Activated CD8-positive, alpha-beta memory T cell treated with anti-CD3 and anti-CD28 coated beads, Interleukin-2, amount 10 ng/mL, durations not matched to agents 7 days and 5 days (primary cell): ENCODE measurements around the gene TMEM151B. TPM values are rescaled to one million over a fixed set of nuclear protein-coding genes. Genes with fewer than 3 reads are reported as not detected.
"Not testable (repeated sequence)": the region's sequence is repeated elsewhere in the genome, so short reads cannot be mapped to it uniquely, and the experiment has no call there.

ENCODE experiments used
- ATAC-seq: fragments of 150-1000 bp; cut with Tn5 transposase; one replicate; pipeline ENCODE4 v1.10.0; 2021; ENCODE audit warnings: moderate library complexity
- CTCF ChIA-PET: fragments of 350-600 bp; sonication (Branson Sonifier 250); formaldehyde crosslinking; loops from one replicate; lab custom pipeline; 2021; ENCODE audit warnings: antibody characterized with exemption; lab: Charles Lee
- DNase-seq: peaks from one replicate; pipeline ENCODE4 v3.0.0-alpha.2; 2020
- H3K27ac Mint-ChIP-seq: one replicate; pipeline ENCODE4 v1.8.0; 2021; ENCODE audit warnings: mild to moderate bottlenecking, mixed read lengths
- H3K27me3 Mint-ChIP-seq: one replicate; pipeline ENCODE4 v1.8.0; 2021; ENCODE audit warnings: mixed read lengths
- H3K36me3 Mint-ChIP-seq: one replicate; pipeline ENCODE4 v1.8.0; 2021; ENCODE audit warnings: mild to moderate bottlenecking, mixed read lengths
- H3K4me1 Mint-ChIP-seq: one replicate; pipeline ENCODE4 v1.8.0; 2021; ENCODE audit warnings: mixed read lengths
- H3K4me3 Mint-ChIP-seq: one replicate; pipeline ENCODE4 v1.8.0; 2021; ENCODE audit warnings: mild to moderate bottlenecking, moderate library complexity, mixed read lengths
- H3K9me3 Mint-ChIP-seq: one replicate; pipeline ENCODE4 v1.8.0; 2022; ENCODE audit warnings: low read depth, mixed read lengths
- total RNA-seq, 2 experiments: library from RNA; stranded (reverse); gene quantifications; one replicate each; pipeline ENCODE4 v1.2.3, GENCODE V29; 2021

The TMEM151B gene
- total RNA-seq, 2 experiments from 2014 or later: 0.06 TPM; not detected in 1

DNA sequence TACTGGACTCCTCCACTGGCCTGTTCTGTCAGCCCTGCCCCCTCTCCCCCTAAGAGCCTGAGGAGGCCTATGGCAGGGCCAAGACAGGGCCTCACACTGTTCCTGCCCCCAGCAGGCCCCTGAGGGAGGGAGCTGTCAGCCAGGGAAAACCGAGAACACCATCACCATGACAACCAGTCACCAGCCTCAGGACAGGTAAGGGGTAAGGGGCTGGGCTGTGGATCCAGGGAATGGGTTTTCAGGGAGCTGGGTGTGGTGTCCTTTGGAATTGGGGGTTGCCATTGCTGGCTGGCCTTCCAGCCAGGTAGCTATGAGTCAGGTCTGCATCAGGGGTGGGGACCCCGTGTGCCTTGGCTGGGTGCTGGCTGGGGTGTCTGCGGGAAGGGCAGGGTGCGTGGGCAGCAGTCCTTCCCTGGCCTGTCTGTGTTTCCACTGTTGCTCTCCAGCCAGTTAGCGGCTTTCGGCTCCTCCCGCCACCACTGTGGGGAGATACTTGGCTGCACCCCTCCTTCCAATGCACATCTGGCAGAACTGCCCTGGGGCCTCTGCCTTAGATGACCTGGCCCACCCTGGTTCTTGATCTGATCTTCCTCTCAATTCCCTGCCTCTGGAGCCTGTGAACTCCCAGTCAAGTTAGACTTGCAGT, 43.0 kb upstream of the TMEM151B start:
- Mint-ChIP-seq H3K9me3 (no peaks in the 10 kb centered on the region), H3K27ac (no peak overlapping the region), H3K4me3 (no peak overlapping the region), H3K4me1 (peaks cover 24% of the 10 kb centered on the region), H3K36me3 (no peaks in the 10 kb centered on the region), H3K27me3 (no peaks in the 10 kb centered on the region)
- DNase-seq (no peak), ATAC-seq (no peak)
- CTCF ChIA-PET: interaction anchor here (1.5 to 1.7 kb wide), 2 partner anchors 10 to 30 kb away, joined by 3 to 10 read pairs; no protein-coding TSS in a partner anchor

DNA sequence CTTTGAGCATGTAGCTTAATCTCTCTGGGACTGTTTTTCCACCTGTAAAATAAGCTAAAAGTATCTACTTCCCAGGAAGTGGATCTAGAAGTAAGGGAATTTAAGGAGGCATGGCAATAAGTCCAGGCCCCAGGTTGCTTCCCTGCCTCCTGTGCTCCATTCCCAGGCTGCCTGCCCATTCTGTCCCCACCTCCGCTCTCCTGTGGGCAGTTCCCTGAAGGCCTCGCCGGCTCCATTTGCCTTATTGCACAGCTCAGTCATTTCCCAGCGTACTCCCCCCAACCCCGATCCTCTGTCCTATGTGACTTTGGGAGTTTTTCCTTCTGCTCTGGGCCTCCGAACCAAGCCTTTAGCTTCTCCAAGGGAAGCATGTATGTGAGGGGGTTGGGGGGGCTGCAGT, 42.2 kb upstream of the TMEM151B start:
- Mint-ChIP-seq H3K27ac (no peak overlapping the region), H3K4me3 (no peak overlapping the region), H3K4me1 (peaks cover 20% of the 10 kb centered on the region), H3K36me3 (no peaks in the 10 kb centered on the region), H3K9me3 (no peaks in the 10 kb centered on the region), H3K27me3 (no peaks in the 10 kb centered on the region)
- ATAC-seq (no peak), DNase-seq (no peak)
- CTCF ChIA-PET: interaction anchor here (0.8 to 1.7 kb wide), 3 partner anchors 9 to 29 kb away, joined by 3 to 10 read pairs (median 3); no protein-coding TSS in a partner anchor

DNA sequence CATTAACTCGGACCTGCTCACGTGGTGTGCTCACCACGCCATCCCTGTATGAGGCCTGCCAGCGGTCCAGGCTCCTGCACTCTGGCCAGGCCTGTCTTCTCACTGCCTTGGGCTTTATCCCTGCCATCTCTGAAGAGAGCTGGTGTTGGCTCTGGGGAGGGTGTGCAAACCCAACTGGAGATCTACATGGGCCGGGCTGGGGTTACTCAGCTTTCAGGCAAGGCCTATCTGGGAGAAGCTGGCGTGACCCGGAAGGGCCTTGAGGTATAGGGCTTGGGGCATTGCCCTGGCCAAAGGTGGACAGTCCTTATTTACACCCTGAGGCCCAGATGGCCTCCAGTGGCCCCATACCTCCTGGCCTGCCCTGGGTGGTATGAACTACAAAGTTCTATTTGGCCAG, 41.8 kb upstream of the TMEM151B start:
- peaks cover under 1% of the 10 kb centered on the region for H3K36me3 Mint-ChIP-seq
- H3K4me3 Mint-ChIP-seq: no peak overlapping the region
- no peak overlapping the region for H3K27ac Mint-ChIP-seq
- ATAC-seq: no peak
- no peaks in the 10 kb centered on the region for H3K9me3 Mint-ChIP-seq
- no peaks in the 10 kb centered on the region for H3K27me3 Mint-ChIP-seq
- CTCF ChIA-PET: interaction anchor here (0.8 to 1.7 kb wide), 3 partner anchors 8 to 28 kb away, joined by 3 to 10 read pairs (median 3); no protein-coding TSS in a partner anchor
- peaks cover 20% of the 10 kb centered on the region for H3K4me1 Mint-ChIP-seq
- DNase-seq: no peak

DNA sequence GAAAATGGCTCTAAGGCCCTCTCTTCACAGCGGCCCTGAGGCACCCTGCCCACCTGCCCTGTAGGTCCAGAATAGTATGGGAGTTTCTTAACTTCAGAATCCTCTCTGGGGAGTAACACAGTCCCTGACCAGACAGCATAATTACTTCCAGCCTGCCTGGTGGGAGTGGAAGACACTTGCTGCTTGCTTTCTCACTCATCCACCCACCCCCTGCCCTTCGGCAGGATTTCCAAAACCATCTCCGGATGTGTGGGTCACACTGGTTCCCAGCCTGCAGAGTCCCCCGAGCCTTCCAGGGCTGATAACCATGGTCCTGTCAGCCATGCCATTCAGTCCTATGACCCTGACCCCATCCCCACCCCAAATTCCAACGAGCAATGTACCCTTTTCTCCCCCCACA, 41.4 kb upstream of the TMEM151B start:
- H3K27ac Mint-ChIP-seq: no peak overlapping the region
- CTCF ChIA-PET: interaction anchor here (0.8 to 1.7 kb wide), 3 partner anchors 8 to 28 kb away, joined by 3 to 10 read pairs (median 3); no protein-coding TSS in a partner anchor

DNA sequence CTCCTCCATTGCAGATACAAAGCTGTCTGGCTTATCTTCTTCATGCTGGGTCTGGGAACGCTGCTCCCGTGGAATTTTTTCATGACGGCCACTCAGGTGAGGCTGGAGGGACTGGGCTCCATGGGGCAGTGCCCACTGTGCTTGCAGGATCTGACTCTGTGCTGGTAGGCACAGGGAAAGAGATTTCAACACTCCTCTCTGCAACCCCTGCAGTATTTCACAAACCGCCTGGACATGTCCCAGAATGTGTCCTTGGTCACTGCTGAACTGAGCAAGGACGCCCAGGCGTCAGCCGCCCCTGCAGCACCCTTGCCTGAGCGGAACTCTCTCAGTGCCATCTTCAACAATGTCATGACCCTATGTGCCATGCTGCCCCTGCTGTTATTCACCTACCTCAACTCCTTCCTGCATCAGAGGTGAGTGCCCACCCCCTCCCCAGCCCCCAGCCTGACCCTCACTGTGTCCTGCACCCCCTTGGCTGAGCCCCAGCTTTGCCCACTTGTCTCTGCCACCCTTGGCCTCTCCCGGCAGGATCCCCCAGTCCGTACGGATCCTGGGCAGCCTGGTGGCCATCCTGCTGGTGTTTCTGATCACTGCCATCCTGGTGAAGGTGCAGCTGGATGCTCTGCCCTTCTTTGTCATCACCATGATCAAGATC, 40.7 kb upstream of the TMEM151B start:
- H3K4me3 Mint-ChIP-seq: no peak overlapping the region
- DNase-seq: no peak
- no peaks in the 10 kb centered on the region for H3K27me3 Mint-ChIP-seq
- H3K4me1 Mint-ChIP-seq: peaks cover 17% of the 10 kb centered on the region
- ATAC-seq: no peak
- no peak overlapping the region for H3K27ac Mint-ChIP-seq
- CTCF ChIA-PET: interaction anchor here (1.0 to 1.5 kb wide), 2 partner anchors 8 to 9 kb away, joined by 3 read pairs; no protein-coding TSS in a partner anchor
- H3K36me3 Mint-ChIP-seq: peaks cover 3% of the 10 kb centered on the region
- no peaks in the 10 kb centered on the region for H3K9me3 Mint-ChIP-seq

More for the DNA sequence above, 41.4 kb upstream of the TMEM151B start:
- H3K4me3 Mint-ChIP-seq: no peak overlapping the region
- no peak for DNase-seq
- H3K27me3 Mint-ChIP-seq: no peaks in the 10 kb centered on the region
- H3K4me1 Mint-ChIP-seq: peaks cover 23% of the 10 kb centered on the region
- no peaks in the 10 kb centered on the region for H3K9me3 Mint-ChIP-seq
- H3K36me3 Mint-ChIP-seq: peaks cover 3% of the 10 kb centered on the region
- ATAC-seq: no peak

DNA sequence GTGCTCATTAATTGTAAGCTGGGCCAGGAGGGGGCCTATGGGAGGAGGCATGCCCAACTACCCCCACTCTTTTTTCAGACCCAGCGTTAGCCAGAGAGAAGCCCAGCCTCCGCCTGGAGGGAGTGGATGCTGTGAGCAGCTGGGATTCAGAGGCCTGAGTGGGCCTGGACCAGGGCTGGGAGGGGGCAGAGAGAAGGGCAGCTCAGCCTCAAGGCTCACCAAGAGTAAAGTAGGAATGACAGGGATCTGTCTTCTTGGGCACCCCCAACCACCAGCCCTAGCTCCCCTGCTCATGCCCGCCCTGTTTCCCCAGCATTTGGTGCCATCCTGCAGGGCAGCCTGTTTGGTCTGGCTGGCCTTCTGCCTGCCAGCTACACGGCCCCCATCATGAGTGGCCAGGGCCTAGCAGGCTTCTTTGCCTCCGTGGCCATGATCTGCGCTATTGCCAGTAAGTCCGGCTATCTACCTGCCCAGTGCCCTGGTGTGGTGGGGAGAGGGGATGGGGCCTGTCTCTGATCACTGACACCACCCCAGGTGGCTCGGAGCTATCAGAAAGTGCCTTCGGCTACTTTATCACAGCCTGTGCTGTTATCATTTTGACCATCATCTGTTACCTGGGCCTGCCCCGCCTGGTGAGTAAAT, 40.1 kb upstream of the TMEM151B start:
- ATAC-seq (no peak), DNase-seq (no peak)
- CTCF ChIA-PET: interaction anchor here (1.0 to 1.5 kb wide), 2 partner anchors 8 to 9 kb away, joined by 3 read pairs; no protein-coding TSS in a partner anchor
- peaks cover 3% of the 10 kb centered on the region for H3K36me3 Mint-ChIP-seq
- H3K4me3 Mint-ChIP-seq: no peak overlapping the region
- no peaks in the 10 kb centered on the region for H3K27me3 Mint-ChIP-seq
- no peak overlapping the region for H3K27ac Mint-ChIP-seq
- H3K4me1 Mint-ChIP-seq: peaks cover 11% of the 10 kb centered on the region
- H3K9me3 Mint-ChIP-seq: no peaks in the 10 kb centered on the region

DNA sequence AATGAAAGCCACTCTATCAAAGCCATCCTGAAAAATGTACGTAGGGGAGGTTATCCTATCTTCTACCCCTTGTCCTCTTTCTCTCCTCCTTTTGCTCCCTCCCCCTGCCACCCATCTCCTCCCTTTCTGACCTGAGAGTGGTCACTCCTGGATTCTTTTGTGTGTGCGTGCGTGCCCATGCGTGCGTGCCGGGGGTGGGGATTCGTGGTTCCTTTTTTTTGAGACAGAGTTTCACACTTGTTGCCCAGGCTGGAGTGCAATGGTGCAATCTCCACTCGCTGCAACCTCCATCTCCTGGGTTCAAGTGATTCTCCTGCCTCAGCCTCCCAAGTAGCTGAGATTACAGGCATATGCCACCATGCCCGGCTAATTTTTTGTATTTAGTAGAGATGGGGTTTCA, 38.8 kb upstream of the TMEM151B start:
- DNase-seq, H3K4me1 Mint-ChIP-seq, H3K4me3 Mint-ChIP-seq, H3K36me3 Mint-ChIP-seq, H3K27ac Mint-ChIP-seq, H3K9me3 Mint-ChIP-seq, CTCF ChIA-PET, H3K27me3 Mint-ChIP-seq, ATAC-seq: not testable (repeated sequence)

DNA sequence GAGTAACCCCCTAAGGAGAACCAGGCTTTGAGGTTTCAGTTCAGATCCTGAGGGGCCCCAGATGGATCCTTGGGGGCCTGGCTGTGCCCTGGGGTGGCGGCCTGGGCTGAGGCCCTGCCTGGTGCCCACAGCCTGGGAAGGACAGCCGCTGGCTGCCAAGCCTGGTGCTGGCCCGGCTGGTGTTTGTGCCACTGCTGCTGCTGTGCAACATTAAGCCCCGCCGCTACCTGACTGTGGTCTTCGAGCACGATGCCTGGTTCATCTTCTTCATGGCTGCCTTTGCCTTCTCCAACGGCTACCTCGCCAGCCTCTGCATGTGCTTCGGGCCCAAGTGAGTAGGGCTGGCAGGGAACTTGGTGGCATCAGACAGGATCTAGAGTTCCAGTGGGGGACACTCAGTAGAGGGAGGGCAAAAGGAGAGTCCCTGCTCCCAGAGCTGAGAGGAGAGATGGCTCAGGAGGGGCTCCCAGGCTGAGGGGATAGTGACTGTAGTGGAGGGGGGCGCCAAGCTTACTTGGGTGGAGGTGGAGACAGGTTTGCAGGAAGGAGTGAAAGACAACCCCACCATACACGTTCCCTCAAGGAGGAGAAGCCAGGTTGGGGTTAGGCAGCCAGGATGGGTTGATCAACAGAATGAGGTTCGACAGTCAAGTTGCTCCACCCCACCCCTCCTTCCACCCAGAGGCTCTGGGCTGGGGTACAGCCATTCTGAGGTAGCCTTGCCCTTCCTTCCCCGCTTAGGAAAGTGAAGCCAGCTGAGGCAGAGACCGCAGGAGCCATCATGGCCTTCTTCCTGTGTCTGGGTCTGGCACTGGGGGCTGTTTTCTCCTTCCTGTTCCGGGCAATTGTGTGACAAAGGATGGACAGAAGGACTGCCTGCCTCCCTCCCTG, 37.3 kb upstream of the TMEM151B start:
- Mint-ChIP-seq H3K36me3 (peaks cover 3% of the 10 kb centered on the region), H3K9me3 (no peaks in the 10 kb centered on the region), H3K4me1 (peaks cover 19% of the 10 kb centered on the region), H3K4me3 (no peak overlapping the region), H3K27me3 (no peaks in the 10 kb centered on the region), H3K27ac (peak overlapping the region; percentile 54)
- CTCF ChIA-PET: interaction anchor here (0.8 to 7.6 kb wide), 6 partner anchors 10 to 137 kb away, joined by 3 to 88 read pairs (median 24); partner anchors contain the start of genes HSP90AB1 and SLC29A1
- DNase-seq (no peak), ATAC-seq (no peak)

DNA sequence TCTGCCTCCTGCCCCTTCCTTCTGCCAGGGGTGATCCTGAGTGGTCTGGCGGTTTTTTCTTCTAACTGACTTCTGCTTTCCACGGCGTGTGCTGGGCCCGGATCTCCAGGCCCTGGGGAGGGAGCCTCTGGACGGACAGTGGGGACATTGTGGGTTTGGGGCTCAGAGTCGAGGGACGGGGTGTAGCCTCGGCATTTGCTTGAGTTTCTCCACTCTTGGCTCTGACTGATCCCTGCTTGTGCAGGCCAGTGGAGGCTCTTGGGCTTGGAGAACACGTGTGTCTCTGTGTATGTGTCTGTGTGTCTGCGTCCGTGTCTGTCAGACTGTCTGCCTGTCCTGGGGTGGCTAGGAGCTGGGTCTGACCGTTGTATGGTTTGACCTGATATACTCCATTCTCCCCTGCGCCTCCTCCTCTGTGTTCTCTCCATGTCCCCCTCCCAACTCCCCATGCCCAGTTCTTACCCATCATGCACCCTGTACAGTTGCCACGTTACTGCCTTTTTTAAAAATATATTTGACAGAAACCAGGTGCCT, 36.6 kb upstream of the TMEM151B start:
- H3K4me3 Mint-ChIP-seq: no peak overlapping the region

DNA sequence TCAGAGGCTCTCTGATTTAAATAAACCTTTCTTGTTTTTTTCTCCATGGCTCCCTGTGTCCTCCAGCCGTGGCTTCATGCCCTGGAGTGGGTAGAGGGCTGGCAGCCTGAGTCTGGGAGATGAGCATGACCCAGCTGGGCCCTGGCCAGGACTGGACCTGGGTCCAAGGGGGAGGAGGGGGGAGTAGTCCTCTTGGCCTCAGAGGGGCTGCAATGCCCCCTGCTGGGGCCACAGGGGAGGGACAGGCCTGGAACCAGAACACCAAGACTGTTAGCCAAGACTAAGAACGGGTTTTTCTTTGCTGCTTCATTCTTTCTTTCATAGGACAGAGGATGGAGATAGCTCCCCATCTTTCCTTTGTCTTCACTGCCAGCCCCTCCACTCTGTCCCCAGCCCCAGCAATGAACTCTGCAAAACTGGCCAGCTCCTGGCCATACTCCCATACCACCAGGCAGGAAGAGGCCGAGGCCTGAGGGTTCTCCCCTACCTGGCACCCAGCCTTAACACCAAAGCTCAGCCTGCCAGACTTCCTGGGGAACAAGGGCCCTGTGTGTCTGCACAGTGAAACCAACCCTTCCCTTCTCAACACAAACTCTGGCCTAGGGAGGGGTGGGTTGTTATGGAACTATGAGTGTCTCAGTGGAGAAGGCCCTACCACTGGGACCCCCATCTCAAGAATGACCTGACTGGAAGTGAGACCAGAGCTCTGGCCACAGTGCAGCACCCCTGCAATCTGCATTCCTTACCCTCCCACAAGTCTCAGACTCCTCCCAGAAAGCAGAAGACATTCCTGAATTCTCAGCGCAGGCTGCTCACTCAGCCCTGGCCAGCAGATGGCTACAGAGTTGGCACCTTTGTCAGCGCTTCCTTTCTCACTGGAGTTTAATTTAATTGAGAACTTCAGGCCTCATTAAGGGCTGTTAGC, 35.9 kb upstream of the TMEM151B start:
- DNase-seq (no peak), ATAC-seq (no peak)
- Mint-ChIP-seq H3K27ac (no peak overlapping the region), H3K9me3 (no peaks in the 10 kb centered on the region), H3K36me3 (peaks cover 3% of the 10 kb centered on the region), H3K4me3 (no peak overlapping the region), H3K27me3 (no peaks in the 10 kb centered on the region), H3K4me1 (peaks cover 26% of the 10 kb centered on the region)
- CTCF ChIA-PET: interaction anchor here (0.8 to 7.6 kb wide), 12 partner anchors 11 to 140 kb away, joined by 3 to 88 read pairs (median 5); partner anchors contain the start of genes AARS2, HSP90AB1, MYMX and SLC29A1

More for the DNA sequence above, 36.6 kb upstream of the TMEM151B start:
- H3K27ac Mint-ChIP-seq: peak overlapping the region; percentile 54
- ATAC-seq (no peak), DNase-seq (no peak)
- H3K36me3 Mint-ChIP-seq: peaks cover 3% of the 10 kb centered on the region
- H3K9me3 Mint-ChIP-seq: no peaks in the 10 kb centered on the region
- peaks cover 26% of the 10 kb centered on the region for H3K4me1 Mint-ChIP-seq
- CTCF ChIA-PET: interaction anchor here (0.9 to 7.6 kb wide), 7 partner anchors 11 to 139 kb away, joined by 3 to 88 read pairs (median 7); partner anchors contain the start of genes HSP90AB1 and SLC29A1
- H3K27me3 Mint-ChIP-seq: no peaks in the 10 kb centered on the region

DNA sequence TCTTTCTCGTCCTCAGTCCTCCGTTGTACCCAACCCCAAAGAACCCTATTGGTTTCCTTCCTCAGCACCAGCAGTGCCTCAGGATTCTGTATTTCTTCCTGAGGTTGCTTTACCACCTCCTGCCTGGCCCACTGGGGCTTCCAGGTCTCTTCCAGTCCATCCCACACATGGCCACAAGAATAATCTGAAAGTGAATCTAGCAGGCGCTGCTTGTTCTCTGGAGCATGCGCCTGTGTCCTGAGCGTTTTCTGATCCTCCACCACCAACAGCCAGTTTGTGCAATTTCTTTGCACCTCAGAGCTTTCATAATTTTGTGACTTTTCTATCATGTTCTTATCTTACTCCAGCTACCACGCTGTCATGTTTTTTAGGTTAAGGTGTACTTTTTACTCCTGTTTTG, 35.0 kb upstream of the TMEM151B start:
- Mint-ChIP-seq H3K4me3 (no peak overlapping the region), H3K36me3 (peaks cover 3% of the 10 kb centered on the region), H3K27me3 (no peaks in the 10 kb centered on the region), H3K27ac (no peak overlapping the region), H3K9me3 (no peaks in the 10 kb centered on the region), H3K4me1 (peaks cover 26% of the 10 kb centered on the region)
- no peak for ATAC-seq
- CTCF ChIA-PET: interaction anchor here (0.8 to 7.6 kb wide), 12 partner anchors 8 to 140 kb away, joined by 3 to 88 read pairs (median 5); partner anchors contain the start of genes AARS2, HSP90AB1, MYMX and SLC29A1
- no peak for DNase-seq
